SK-N-SH (cell line): ENCODE results near the gene ALDH1L1. TPM values are rescaled to one million over a fixed set of nuclear protein-coding genes. Genes with fewer than 3 reads are reported as not detected.

Experiments used
- CTCF ChIA-PET: fragments of 300-600, 350-600 bp; formaldehyde crosslinking; extraction: SDS; loops from one replicate; lab custom pipeline; 2021; lab: Yijun Ruan, JAX
- POLR2A ChIA-PET: fragments of 350-600 bp; sonication (Branson Sonifier 250); formaldehyde crosslinking; extraction: SDS; loops from one replicate; lab custom pipeline; 2020; ENCODE audit warnings: antibody characterized with exemption, inconsistent platforms; lab: Yijun Ruan, JAX
- DNase-seq: peaks from one replicate; pipeline ENCODE4 v3.0.0; 2012
- H2AFZ ChIP-seq: fragments of 200-600 bp; sonication (generic); 2 replicates; pipeline ENCODE4 v1.8.1; 2016; ENCODE audit warnings: antibody characterized with exemption, mild to moderate bottlenecking, low read depth
- H3F3A ChIP-seq: fragments of 200-600 bp; sonication (generic); replicated peaks from 2 replicates; pipeline ENCODE3; 2016; ENCODE audit warnings: antibody characterized with exemption, mild to moderate bottlenecking; ENCODE audit not compliant: insufficient read depth
- H3K27ac ChIP-seq, 2 experiments: fragments of 200-500 bp in 1 of 2; fragments of 200-600 bp in 1 of 2; sonication (Bioruptor generic) in 1 of 2; sonication (generic), shearing (Covaris generic) in 1 of 2; 2 replicates each; pipeline versions ENCODE4 v1.5.1 to v1.6.1; 2014 to 2016; ENCODE audit warnings: low read depth in 2 of 2, inconsistent platforms in 1 of 2, low read length in 1 of 2, mild to moderate bottlenecking in 1 of 2, mixed read lengths in 1 of 2
- H3K27me3 ChIP-seq: fragments of 200-600 bp; sonication (generic), shearing (Covaris generic); 2 replicates; pipeline ENCODE4 v1.6.1; 2016; ENCODE audit warnings: mixed run types; ENCODE audit not compliant: insufficient read depth
- H3K36me3 ChIP-seq, 2 experiments: fragments of 200-500 bp in 1 of 2; fragments of 200-600 bp in 1 of 2; sonication (Bioruptor generic) in 1 of 2; sonication (generic) in 1 of 2; replicated peaks in 1 of 2; 2 replicates each; pipeline versions ENCODE3 to v1.5.1; 2014 to 2016; ENCODE audit warnings: low read length in 1 of 2, mild to moderate bottlenecking in 1 of 2; ENCODE audit not compliant: insufficient read depth in 2 of 2, control insufficient read depth in 1 of 2
- H3K4me1 ChIP-seq, 2 experiments: fragments of 200-500 bp in 1 of 2; fragments of 200-600 bp in 1 of 2; sonication (Bioruptor generic) in 1 of 2; sonication (generic), shearing (Covaris generic) in 1 of 2; 2 replicates each; pipeline versions ENCODE4 v1.5.1 to v1.6.1; 2014 to 2016; ENCODE audit warnings: low read depth in 1 of 2, low read length in 1 of 2, mixed run types in 1 of 2; ENCODE audit not compliant: insufficient read depth in 2 of 2, control insufficient read depth in 1 of 2
- H3K4me2 ChIP-seq: fragments of 200-600 bp; sonication (generic), shearing (Covaris generic); 2 replicates; pipeline ENCODE4 v1.6.1; 2017; ENCODE audit warnings: mixed run types
- H3K4me3 ChIP-seq, 2 experiments: fragments of 200-500 bp in 1 of 2; fragments of 200-600 bp in 1 of 2; sonication (Bioruptor generic) in 1 of 2; sonication (generic), shearing (Covaris generic) in 1 of 2; 2 replicates each; pipeline versions ENCODE4 v1.5.1 to v1.8.1; 2014 to 2016; ENCODE audit warnings: low read depth in 2 of 2, inconsistent platforms in 1 of 2, low read length in 1 of 2, mild to moderate bottlenecking in 1 of 2, mixed read lengths in 1 of 2, moderate library complexity in 1 of 2
- H3K79me2 ChIP-seq: fragments of 200-600 bp; sonication (generic); 2 replicates; pipeline ENCODE4 v1.8.1; 2017; ENCODE audit warnings: mild to moderate bottlenecking; ENCODE audit not compliant: insufficient read depth
- H3K9ac ChIP-seq: fragments of 200-600 bp; sonication (generic); 2 replicates; pipeline ENCODE4 v1.6.1; 2017; ENCODE audit warnings: mixed run types
- H3K9me2 ChIP-seq: fragments of 200-600 bp; sonication (generic); 2 replicates; pipeline ENCODE4 v1.6.1; 2017; ENCODE audit warnings: mixed run types
- H3K9me3 ChIP-seq: fragments of 200-600 bp; sonication (generic); 2 replicates; pipeline ENCODE4 v1.6.1; 2017; ENCODE audit warnings: mixed run types, mild to moderate bottlenecking, moderate library complexity
- H4K20me1 ChIP-seq: fragments of 200-600 bp; sonication (generic); 2 replicates; pipeline ENCODE4 v1.6.1; 2017; ENCODE audit warnings: mild to moderate bottlenecking, mixed run types; ENCODE audit not compliant: insufficient read depth
- CHD2 ChIP-seq: fragments of 150-350 bp; IDR thresholded peaks from 2 replicates; pipeline ENCODE4 v1.6.1; 2018; ENCODE audit warnings: low read length; ENCODE audit not compliant: partially characterized antibody
- EP300 ChIP-seq, 2 experiments: IDR thresholded peaks; 2 replicates each; pipeline versions ENCODE4 v1.4.0 to v1.6.1; 2012; ENCODE audit warnings: borderline replicate concordance in 1 of 2, low read depth in 1 of 2, low read length in 1 of 2
- EZH2phosphoT487 ChIP-seq: fragments of 200-600 bp; sonication (generic); IDR thresholded peaks from 2 replicates; pipeline ENCODE4 v1.6.1; 2017; ENCODE audit warnings: low read depth, mixed run types, mild to moderate bottlenecking, antibody characterized with exemption, moderate library complexity, borderline replicate concordance
- FOSL2 ChIP-seq: IDR thresholded peaks from 2 replicates; pipeline ENCODE4 v1.4.0; 2012; ENCODE audit warnings: low read depth, mild to moderate bottlenecking, moderate library complexity, borderline replicate concordance
- FOXJ3 ChIP-seq: sonication (generic); formaldehyde crosslinking; IDR thresholded peaks from 2 replicates; pipeline ENCODE4 v1.5.1; 2020; ENCODE audit warnings: mild to moderate bottlenecking, missing genetic modification reagents
- FOXM1 ChIP-seq: IDR thresholded peaks from 2 replicates; pipeline ENCODE4 v1.4.0; 2012; ENCODE audit warnings: low read depth, mild to moderate bottlenecking
- GABPA ChIP-seq: IDR thresholded peaks from 2 replicates; pipeline ENCODE4 v1.4.0; 2012; ENCODE audit warnings: low read depth, mild to moderate bottlenecking
- MXI1 ChIP-seq: IDR thresholded peaks from 2 replicates; pipeline ENCODE4 v1.6.1; 2012; ENCODE audit warnings: mild to moderate bottlenecking, low read depth, low read length, improper control_type of control experiment
- NRF1 ChIP-seq: IDR thresholded peaks from 2 replicates; pipeline ENCODE4 v1.6.1; 2012; ENCODE audit warnings: low read depth, mild to moderate bottlenecking, low read length
- PBX3 ChIP-seq: IDR thresholded peaks from 2 replicates; pipeline ENCODE4; 2012
- POLR2AphosphoS5 ChIP-seq: IDR thresholded peaks from 2 replicates; pipeline ENCODE4 v1.6.1; 2012; ENCODE audit warnings: low read depth, low read length
- RAD21 ChIP-seq: IDR thresholded peaks from 2 replicates; pipeline ENCODE4 v1.6.1; 2012; ENCODE audit warnings: mild to moderate bottlenecking, low read length
- RFX5 ChIP-seq: IDR thresholded peaks from 2 replicates; pipeline ENCODE4 v1.6.1; 2012; ENCODE audit warnings: mild to moderate bottlenecking, improper control_type of control experiment, low read length
- RXRA ChIP-seq: IDR thresholded peaks from 2 replicates; pipeline ENCODE4 v1.4.0; 2012; ENCODE audit warnings: low read depth, mild to moderate bottlenecking, borderline replicate concordance
- SMC3 ChIP-seq: IDR thresholded peaks from 2 replicates; pipeline ENCODE4 v1.6.1; 2012; ENCODE audit warnings: low read depth, low read length, improper control_type of control experiment
- TAF1 ChIP-seq: IDR thresholded peaks from 2 replicates; pipeline ENCODE4 v1.6.1; 2012; ENCODE audit warnings: low read depth, mild to moderate bottlenecking, low read length, moderate library complexity, borderline replicate concordance
- USF1 ChIP-seq: IDR thresholded peaks from 2 replicates; pipeline ENCODE4 v1.4.0; 2012; ENCODE audit warnings: low read depth, borderline replicate concordance
- USF2 ChIP-seq: fragments of 150-350 bp; IDR thresholded peaks from 2 replicates; pipeline ENCODE4 v1.6.1; 2017; ENCODE audit warnings: antibody characterized with exemption, low read length, low read depth, borderline replicate concordance
- WGBS: methylation state at CpG from one replicate; pipeline ENCODE4 v1.1.6; 2017; ENCODE audit warnings: low lambda C conversion rate; 5-methylcytosine and 5-hydroxymethylcytosine counted together
- polyA plus RNA-seq, 3 experiments: library from polyadenylated mRNA; depleted of rRNA; stranded (reverse); fragments of >200 nt; gene quantifications; 2 replicates each; pipeline ENCODE4 v1.2.3, GENCODE V29; 2012
- TF ChIP-seq, protein P1 (sequence below): IDR thresholded peaks from 2 replicates; pipeline ENCODE4 v1.6.1; 2012; ENCODE audit warnings: mild to moderate bottlenecking, low read depth, low read length, moderate library complexity
- TF ChIP-seq, protein P2 (sequence below): IDR thresholded peaks from 2 replicates; pipeline ENCODE4 v1.4.0; 2012; ENCODE audit warnings: low read depth

The ALDH1L1 gene
- polyA plus RNA-seq, 1 of the 3 experiments (the other 2 are of a cell fraction), result not detected

GRCh38 chr3:126126286-126126685 lies 54.1 kb downstream of the ALDH1L1 start:
- TF ChIP-seq CHD2, result no peak
- no peak for TF ChIP-seq NRF1
- TF ChIP-seq PBX3, result no peak
- no peak for TF ChIP-seq RAD21
- TF ChIP-seq, protein P1, sequence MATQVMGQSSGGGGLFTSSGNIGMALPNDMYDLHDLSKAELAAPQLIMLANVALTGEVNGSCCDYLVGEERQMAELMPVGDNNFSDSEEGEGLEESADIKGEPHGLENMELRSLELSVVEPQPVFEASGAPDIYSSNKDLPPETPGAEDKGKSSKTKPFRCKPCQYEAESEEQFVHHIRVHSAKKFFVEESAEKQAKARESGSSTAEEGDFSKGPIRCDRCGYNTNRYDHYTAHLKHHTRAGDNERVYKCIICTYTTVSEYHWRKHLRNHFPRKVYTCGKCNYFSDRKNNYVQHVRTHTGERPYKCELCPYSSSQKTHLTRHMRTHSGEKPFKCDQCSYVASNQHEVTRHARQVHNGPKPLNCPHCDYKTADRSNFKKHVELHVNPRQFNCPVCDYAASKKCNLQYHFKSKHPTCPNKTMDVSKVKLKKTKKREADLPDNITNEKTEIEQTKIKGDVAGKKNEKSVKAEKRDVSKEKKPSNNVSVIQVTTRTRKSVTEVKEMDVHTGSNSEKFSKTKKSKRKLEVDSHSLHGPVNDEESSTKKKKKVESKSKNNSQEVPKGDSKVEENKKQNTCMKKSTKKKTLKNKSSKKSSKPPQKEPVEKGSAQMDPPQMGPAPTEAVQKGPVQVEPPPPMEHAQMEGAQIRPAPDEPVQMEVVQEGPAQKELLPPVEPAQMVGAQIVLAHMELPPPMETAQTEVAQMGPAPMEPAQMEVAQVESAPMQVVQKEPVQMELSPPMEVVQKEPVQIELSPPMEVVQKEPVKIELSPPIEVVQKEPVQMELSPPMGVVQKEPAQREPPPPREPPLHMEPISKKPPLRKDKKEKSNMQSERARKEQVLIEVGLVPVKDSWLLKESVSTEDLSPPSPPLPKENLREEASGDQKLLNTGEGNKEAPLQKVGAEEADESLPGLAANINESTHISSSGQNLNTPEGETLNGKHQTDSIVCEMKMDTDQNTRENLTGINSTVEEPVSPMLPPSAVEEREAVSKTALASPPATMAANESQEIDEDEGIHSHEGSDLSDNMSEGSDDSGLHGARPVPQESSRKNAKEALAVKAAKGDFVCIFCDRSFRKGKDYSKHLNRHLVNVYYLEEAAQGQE, result no peak
- TF ChIP-seq RFX5, result no peak
- TF ChIP-seq EP300 (IDR thresholded peaks at IDR 0.05; ENCODE audit: borderline replicate concordance in 1 of 2, low read depth in 1 of 2, low read length in 1 of 2), result no peak
- no peak for TF ChIP-seq SMC3
- TF ChIP-seq USF2, result no peak
- TF ChIP-seq FOXJ3, result no peak
- no peak for TF ChIP-seq TAF1
- TF ChIP-seq RXRA, result no peak
- no peak for TF ChIP-seq MXI1
- TF ChIP-seq POLR2AphosphoS5, result no peak
- TF ChIP-seq FOSL2, result no peak
- TF ChIP-seq USF1, result no peak
- TF ChIP-seq, protein P2, sequence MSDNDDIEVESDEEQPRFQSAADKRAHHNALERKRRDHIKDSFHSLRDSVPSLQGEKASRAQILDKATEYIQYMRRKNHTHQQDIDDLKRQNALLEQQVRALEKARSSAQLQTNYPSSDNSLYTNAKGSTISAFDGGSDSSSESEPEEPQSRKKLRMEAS, result no peak
- no peak for TF ChIP-seq GABPA
- TF ChIP-seq FOXM1, result no peak
- TF ChIP-seq EZH2phosphoT487, result no peak
- H3K9me3 ChIP-seq, result no peaks in the 10 kb centered on the region
- H3K4me2 ChIP-seq, result no peak overlapping the region
- ChIA-PET CTCF (interaction anchor here (2.4 to 3.3 kb wide), 3 partner anchors 8 to 72 kb away, joined by 5 to 60 read pairs (median 16); no protein-coding TSS in a partner anchor), POLR2A (no interaction called here)
- no peaks in the 10 kb centered on the region for H3K36me3 ChIP-seq
- H3K79me2 ChIP-seq, result no peaks in the 10 kb centered on the region
- H4K20me1 ChIP-seq, result no peaks in the 10 kb centered on the region
- WGBS, result 65% methylated on average over 6 of the region's 12 CpGs
- no peak overlapping the region for H3K4me3 ChIP-seq
- no peak overlapping the region for H3K9ac ChIP-seq
- no peak overlapping the region for H2AFZ ChIP-seq
- H3K27ac ChIP-seq, result no peak overlapping the region
- peaks cover 0 to 25% of the 10 kb centered on the region in 2 experiments; a peak in 1 of 4 replicates for H3K4me1 ChIP-seq
- no peaks in the 10 kb centered on the region for H3K9me2 ChIP-seq
- DNase-seq, result peak; percentile 15
- no peaks in the 10 kb centered on the region for H3K27me3 ChIP-seq
- no peaks in the 10 kb centered on the region for H3F3A ChIP-seq
